Middle frontal gyrus (tissue), 1 donor: Measurements from ENCODE around the gene PIAS2.
"Not testable (repeated sequence)": the region's sequence is repeated elsewhere in the genome, so short reads cannot be mapped to it uniquely, and the experiment has no call there.

Source experiments
- DNase-seq: peaks from one replicate; pipeline ENCODE4 v3.0.0-alpha.2; 2015; ENCODE audit warnings: low spot score; ENCODE audit errors: extremely low spot score

Gene PIAS2, protein sequence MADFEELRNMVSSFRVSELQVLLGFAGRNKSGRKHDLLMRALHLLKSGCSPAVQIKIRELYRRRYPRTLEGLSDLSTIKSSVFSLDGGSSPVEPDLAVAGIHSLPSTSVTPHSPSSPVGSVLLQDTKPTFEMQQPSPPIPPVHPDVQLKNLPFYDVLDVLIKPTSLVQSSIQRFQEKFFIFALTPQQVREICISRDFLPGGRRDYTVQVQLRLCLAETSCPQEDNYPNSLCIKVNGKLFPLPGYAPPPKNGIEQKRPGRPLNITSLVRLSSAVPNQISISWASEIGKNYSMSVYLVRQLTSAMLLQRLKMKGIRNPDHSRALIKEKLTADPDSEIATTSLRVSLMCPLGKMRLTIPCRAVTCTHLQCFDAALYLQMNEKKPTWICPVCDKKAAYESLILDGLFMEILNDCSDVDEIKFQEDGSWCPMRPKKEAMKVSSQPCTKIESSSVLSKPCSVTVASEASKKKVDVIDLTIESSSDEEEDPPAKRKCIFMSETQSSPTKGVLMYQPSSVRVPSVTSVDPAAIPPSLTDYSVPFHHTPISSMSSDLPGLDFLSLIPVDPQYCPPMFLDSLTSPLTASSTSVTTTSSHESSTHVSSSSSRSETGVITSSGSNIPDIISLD

DNA sequence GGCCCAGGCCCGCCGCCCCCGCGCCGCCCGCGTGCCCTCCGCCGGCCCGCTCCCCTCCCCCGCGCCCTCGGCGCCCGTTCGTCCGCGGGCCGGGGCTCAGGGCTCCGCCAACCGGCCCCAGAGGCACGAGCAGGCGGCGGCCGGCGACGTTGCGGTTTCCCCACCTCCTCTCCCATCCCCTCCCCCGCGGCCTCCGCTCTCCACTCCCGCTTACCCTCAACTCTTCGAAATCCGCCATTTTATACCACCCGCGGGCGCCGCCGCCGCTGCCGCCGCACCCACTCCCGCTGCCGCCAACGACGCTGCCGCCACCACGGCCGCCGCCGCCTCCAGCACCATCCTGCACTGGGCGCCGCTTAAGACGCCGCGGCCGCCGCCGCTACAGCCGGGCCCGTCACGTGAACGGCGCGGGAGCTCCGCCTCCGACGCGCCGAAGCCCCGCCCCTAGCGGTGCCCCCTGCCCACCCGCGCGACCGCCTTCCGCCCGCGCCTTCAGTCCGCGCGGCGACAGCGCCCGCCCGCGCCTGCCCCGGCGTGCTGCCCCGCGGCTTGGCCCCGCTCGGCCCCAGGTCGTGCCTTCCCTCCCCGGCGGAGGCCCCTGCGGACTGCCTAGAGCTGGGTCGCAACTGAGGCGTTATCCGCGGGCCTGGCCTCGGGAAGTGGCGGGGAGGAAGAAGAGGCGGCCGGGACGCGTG is at the start of gene PIAS2, which contains the start of gene KATNAL2:
Gene PIAS2, minus strand, starts transcription at position 400 of the 695 bp plus-strand sequence. Its CDS starts 162 bp downstream, at position 238.
Gene KATNAL2, plus strand, starts transcription at position 495 of the 695 bp plus-strand sequence. CDS start 29,271 bp downstream, outside the sequence.
- peak; percentile 82 for DNase-seq

DNA sequence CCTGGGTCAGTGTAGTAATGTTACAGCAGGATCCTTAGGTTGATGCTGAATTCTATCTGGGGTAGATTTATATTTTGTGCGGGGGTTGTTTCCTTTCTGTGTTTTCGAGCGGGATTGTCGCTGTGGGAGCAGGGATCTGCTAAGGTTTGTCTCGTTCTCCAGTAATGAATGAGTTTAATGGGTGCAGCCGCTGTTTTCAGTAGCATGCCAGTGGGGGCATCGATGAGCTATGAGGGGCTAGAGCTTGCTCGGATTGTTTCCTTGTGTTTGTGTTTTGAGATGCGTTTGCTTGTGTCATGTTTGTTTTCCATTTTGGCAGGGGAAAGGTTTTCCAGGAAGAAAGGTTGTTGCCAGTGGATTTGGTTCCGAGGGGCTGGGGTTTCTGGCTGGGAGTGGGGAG is 49.0 kb upstream of the PIAS2 start:
- not testable (repeated sequence) for DNase-seq

DNA sequence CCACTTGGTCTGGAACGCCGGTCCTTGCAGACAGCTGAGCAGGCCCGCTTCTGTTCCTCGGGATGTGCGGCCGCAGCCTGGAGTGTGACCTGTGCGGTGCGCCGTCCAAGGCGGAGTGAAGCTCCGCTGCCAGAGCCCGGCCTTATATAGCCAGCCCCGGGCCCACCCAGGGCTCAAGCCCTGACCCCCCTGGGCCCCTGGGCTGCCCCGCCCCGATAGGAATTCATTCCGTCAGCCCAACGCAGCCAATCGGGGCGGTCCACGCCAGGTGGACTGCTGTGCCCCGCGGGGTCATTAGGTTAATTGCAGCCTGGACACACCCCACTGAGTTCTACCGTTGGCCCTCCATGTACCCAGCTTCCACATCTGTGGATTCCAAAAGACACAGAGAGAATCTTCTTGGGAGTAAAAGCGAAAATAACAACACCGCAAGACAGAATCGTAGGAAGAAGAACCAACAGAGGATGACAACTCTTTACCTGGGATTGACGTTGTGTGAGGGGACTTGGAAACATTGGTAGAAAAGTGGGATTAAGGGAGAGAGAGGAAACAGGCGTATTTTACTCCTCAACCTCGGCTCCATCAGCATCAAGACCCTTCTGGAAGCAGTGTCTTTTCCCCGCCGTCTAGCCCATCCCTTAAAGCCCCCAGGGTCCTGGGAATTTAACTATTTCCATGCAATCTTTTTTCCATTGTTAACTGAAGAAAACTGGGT is 47.4 kb upstream of the PIAS2 start:
- DNase-seq, result not testable (repeated sequence)

DNA sequence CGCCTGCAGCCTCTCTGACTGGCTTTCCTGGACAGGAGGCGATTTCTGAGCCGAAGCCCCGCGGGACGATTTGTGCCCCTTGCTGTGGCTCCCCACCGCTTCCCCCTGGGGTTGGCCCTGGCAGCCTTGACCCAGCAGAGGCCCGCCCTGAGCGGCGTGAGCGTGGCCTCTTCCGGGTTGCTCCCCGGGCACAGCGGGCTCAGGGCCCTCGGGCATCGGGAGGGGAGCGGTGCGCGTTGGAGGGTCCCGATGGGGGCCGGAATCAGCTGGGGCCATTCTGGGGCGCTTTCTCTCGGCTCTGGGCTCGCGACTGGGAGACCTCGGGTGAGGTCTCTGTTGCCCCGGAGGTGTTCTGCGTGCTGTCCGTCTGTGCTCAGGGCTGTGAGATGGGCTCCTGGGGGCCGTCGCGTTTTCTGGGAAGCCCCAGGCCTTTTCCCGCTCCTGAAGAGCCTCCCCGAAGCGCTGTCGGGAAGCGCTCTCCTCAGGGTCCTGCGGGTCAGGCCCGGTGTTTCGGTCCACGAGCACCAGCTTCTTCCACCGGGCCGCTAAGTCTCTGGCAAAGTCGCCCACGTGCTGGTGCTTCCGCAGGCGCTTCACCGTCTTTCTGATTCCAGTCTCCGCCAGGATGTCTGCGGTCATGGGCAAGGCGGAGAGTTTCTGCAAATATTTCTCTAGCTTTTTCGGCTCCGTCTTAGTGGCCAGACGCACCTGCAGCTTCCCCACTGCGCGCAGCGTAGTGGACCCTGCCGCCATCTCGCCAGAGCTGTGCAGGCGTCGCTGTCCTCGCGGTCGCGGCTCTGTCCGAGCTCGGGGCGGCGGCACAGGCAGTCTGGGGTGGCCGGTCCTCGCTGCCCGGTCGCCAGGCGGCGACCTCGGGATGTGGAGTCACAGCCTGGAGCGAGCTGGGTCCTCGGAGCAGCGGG is 46.6 kb upstream of the PIAS2 start:
- not testable (repeated sequence) for DNase-seq

DNA sequence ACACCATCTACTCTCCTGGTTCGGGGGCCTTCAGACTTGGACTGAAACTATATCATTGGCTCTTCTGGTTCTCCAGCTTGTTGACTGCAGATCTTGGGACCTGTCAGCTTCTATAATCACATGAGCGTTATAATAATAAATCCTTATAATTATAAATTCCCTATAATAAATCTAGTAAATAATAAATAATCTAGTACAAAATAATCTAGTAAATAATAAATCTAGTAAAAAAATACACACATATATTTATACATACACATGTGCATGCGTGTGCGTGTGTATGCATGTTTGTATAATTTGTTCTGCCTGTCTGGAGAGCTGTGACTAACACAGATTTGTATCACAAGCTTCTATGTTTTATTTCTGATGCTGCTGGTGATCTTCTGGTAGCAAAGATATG is 40.9 kb upstream of the PIAS2 start:
- no peak for DNase-seq

DNA sequence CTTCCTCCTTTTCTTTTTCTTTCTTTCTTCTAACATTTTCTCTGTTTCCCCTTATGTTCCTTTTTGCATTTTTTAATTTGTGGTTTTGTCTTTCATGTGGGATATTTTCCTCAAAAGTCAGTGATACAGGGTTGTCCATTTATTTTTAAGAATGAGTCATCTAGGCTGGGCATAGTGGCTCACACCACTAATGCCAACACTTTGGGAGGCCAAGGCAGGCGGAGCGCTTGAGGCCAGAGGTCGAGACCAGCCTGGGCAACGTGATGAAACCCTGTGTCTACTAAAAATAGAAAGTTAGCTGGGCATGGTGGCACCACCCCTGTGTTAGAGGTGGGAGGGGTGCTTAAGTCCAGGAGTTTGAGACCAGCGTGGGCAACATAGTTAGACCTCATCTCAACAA is 35.9 kb upstream of the PIAS2 start:
- DNase-seq, result no peak

DNA sequence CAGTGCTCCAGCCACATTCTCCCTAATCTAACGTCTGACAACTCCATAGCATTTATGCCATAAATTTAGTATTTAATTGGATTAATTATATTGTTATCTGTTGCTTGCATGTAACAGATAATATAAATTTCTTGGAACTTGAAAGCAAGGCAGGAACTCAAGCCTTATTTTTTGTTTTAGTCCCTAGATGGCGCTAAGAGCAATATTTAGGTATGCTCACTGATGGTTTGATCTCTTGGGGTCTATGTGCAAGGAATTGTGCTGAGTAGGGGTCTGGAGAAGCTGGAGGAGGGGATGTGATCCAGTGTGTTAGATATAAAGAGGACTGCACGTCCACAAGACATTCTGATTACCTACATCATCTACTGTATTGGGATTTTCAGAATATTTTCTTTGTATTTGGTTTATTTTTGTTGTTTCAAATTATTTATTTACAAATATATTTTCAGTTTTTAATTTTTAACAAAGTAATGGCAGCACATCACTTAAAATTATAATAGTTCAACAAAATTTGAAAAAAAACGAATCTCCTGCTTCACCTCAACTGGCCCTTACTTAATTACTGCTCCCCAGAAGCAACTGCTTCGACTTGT is 32.9 kb upstream of the PIAS2 start:
- DNase-seq, result no peak

DNA sequence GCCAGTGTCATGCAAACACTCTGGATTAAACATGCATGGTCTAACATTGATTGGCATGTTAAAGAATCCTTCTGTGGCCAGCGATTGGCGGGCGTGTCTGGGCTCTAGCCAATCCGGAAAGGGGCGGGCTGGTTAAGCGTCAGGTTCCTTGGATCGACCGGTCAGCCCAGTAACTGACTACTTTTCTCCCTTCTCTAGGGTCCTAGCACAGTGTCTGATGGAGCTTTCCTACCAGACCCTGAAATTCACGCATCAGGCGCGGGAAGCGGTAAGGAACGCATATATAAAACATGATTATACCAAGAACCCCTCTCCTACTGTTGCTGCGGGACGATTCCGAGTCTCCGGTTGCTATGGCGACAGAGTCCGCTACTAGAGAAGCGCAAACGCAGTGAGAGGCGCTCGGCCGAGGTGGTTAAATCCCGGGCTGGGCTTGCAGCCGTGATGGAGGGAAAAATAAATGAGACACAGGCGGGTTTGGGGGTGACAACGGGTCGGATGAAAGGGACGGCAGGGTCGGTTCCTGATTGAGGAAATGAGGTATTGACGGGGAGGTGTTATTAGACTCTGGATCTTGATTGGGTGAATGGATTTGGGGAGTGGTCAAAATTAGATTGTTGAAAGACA is 29.5 kb upstream of the PIAS2 start:
- DNase-seq, result peak; percentile 49

DNA sequence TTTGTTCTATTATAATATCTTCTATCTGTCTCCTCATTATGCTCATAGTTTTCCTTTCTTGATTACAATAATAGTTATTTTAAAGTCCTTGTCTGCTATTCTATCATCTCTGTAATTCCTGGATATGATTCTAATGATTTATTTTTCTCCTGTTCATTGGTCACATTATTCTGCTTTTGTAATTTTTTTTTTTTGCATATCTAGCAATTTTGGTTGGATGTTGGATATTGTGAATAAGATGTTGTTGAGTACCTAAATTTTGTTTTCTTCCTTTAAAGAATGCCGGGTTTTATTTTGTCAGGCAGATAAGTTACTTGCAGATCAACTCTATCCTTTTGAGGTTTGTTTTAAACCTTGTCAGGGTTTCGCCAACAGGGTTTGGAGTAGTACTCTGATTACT is 25.3 kb upstream of the PIAS2 start:
- no peak for DNase-seq

DNA sequence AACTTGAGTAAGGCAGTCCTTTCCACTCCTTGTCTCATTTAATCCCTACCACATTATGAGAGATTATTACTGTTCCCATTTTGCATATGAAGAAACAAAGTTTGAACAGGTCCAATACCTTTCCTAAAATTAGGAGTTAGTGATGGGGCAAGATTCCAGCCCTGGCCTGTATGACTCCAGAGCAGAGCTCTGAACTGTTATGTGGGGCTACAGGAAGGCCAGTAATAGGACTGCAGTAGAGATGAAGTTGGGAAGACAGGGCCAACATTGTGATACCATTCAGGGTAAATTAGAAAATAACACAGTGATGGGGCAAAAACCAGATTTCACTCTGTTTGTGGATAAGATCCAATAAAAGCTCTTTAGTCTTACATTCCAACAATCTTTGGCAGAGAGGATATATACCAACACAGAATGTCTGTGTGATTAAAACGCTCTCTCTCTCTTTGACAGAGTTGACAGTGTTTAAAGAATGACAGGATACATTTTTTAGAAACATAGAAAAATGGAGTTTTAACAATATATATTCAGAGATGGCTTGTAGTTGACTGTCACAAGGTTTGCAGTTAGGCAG is 22.8 kb upstream of the PIAS2 start:
- DNase-seq, result no peak

DNA sequence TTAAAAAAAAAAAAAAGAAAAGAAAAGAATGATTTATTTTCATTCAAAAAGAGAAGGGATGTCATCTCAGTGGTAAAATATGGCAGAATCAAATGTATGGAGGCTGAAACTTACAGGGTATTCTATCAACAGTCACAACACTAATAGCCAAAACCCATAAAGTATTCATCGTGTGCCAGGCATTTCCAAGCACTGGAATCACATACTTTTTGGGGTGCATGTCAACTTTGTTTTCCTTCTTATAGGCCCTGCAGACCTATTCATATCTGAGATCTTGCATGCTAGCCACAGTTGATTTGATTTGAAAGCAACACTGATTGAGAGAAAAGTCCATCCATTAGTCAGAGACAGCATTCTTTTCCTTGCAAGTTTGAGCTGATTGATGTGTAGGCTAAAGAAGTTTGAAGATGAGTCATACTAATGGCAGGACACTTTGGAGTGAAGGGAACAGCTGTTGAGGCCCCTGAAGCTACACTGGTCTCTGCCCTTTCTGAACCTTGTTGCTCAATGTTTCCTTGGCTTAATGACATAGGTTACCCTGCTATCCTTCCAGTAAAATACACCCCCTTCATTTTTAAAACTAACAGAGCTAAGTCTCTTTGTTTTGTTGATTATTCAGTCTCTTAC is 22.1 kb upstream of the PIAS2 start:
- no peak for DNase-seq

DNA sequence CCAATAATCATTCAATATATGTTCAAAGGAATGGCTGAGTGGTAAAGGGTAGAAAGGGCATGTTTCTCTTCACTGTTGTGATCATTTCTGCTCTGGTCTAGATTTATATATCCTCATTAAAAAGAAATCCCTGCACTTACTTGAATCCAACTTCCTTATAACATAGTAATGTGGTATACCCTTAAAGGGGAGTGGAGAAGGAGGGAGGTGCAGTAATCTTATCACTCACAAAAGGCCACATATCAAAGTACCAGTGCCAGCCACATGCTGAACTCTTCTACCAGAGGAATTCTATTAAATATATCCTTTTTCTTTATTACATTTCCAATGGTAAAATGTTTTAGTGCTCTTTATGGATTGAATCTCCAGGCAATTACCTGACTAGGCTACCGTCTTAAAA is 3.3 kb upstream of the PIAS2 start:
- no peak for DNase-seq

DNA sequence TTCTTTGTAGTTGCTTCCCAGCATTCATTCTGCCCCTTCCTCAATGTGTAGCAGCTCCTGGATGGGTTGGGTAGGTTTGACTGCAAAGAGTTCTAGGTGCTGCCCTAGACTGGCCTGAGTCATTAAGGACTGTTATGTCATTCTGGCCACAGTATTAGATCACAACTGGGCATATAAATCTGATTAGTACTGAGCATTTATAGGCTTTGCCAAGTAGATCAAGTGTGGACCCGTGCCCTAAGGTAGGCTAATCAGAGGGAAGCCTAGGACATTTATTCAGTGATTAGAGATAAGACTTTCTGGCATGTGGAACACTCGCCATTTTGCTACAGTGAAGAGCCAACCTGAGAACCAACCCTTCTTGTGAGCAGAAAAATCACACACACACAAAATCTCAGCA is 2.8 kb upstream of the PIAS2 start:
- DNase-seq, result no peak

DNA sequence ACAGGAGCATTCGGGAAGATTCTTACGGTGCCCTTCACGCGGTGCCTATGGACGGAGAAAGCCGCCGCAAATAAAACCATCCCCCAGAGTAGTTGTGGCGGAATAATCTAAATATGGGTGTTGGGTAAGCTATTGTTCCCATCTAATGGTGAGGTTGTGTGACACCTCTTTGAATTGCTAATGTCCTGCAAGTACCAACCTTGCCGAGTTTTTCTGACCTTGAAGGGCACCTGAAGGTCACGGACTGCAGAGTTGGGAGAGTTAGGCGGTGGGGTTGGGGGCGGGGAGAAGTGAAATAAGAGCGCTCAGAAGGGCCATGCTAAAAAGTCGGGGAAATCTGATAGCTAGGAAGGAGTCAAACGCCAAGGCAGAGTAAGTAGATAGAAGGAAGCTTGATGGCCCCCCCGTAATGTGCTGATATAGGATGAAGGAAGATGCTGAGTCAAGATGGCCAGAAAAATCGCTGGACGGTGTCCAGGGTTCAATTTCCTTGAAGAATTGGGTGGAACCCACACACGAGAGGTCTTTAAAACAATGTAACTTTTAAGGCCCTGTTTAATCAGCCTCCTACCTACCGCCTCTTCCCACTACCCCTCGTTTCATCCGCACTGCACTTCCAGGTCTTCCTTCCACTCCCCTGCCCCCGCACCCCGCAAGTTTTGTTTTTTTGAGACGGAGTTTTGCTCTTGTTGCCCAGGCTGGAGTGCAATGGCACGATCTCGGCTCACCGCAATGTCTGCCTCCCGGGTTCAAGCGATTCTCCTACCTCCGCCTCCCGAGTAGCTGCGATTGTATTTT is 695 bp upstream of the PIAS2 start:
- no peak for DNase-seq

DNA sequence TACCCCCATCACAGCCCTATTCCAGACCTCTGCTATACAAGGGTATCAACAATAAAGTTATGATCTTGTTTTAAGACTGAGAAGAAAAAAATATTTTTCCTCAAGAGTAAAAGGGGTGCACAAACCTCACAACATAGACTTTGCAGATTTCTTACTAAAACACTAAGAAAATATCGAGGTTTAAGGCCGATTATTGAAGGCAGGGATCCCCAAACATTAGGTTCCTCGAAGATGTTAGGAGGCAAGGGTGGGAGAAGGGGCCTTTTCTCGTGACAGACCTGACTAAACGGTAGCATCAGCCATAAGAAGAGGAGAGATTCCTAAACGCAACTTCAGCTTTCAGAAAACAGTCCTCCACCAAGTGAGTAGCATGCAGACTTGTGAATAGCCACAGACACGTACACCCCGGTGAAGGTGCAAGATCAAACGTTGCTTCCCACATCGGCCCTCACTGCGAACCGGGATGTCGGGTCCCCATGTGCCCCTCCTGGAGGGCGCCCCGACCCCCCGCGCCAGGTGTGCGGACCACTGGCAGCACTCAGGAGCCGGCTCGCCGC is 678 bp downstream of the PIAS2 start:
- no peak for DNase-seq

DNA sequence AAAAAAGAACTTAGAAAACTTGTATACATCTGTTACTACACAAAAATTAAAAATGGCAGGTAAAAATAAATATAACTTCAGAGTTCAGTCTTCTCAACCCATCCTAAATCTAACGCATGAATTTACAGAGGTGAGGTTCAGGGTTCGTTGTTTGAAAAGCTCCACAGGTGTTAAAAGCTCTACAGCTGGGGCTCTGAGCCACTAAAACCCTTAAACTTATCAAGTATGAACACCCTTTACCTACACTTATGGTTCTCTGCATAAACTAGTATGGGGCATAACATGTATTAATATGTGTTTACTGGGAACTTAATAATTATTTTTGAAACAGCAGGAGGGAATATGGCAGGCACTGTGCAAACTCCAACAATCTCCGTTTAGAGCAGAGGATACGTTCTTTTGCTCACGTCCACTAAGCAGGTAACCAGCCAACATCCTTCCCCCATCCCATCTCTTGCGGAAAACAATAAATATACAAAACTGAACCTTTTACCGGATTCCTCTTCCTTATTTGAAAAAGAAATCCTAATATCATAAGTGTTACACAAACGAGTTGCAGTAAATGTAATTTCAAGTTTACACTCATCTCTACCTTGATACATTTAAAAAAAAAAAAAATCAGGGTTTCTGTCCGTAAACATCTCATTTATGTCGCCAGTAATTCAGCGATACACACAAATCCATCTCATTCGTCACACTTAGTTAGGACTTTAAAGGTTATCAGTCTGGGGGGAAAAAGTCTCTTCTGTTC is 1.3 kb downstream of the PIAS2 start:
- DNase-seq, result no peak

DNA sequence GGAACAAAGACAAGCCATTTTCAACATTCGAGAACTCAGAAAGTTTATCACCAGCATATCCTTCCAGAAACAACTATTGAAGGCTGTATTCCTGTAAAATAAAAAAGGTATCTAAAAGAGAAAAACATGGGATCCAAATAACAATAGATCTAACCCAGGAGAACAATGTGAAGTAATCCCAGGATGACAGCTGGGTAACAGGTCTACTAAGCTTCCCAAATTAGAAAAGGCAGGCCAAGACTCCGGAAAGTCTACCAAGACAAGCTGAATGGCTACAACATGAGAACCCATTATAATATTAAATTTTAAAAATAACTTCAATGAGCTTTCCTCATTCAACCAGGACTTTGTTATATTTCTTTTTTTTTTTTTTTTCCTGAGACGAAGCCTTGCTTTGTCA is 6.5 kb downstream of the PIAS2 start:
- DNase-seq, result no peak
